NCI-H2196 treated with DMSO at 0.1 percent for 48 hours (cell line): ENCODE measurements around the gene CEP350.
"Not testable (repeated sequence)": the region's sequence is repeated elsewhere in the genome, so short reads cannot be mapped to it uniquely, and the experiment has no call there.

Source experiments
- DNase-seq: peaks from one replicate; lab custom pipeline; 2025; ENCODE audit not compliant: unreplicated experiment; lab: John Stamatoyannopoulos, UW

The CEP350 gene

GRCh38 chr1:179984942-179985341 is 30.3 kb downstream of the CEP350 start:
- no peak for DNase-seq

- no peak for DNase-seq
Measured at GRCh38 chr1:179990847-179991246, 36.2 kb downstream of the CEP350 start.

DNA sequence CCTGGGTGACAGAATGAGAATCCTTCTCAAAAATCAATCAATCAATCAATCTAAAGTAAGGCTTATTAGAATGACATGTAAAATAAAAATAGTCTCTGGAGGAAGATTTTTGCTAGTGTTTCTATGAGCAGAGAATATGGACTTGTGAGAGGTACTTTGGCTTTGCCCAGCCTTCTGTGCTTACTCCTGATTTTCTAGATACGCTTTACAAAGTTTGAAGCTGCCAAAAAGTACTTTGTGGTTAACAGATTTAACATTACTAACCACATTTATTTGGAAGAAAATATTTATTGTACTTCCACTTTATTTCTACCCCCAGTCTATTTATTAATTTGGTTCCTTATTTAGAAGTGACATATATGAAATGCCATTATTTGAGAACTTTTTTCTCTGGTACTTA is 41.0 kb downstream of the CEP350 start:
- DNase-seq: no peak

- DNase-seq: no peak
Measured at GRCh38 chr1:179996099-179996498, 41.5 kb downstream of the CEP350 start.

DNA sequence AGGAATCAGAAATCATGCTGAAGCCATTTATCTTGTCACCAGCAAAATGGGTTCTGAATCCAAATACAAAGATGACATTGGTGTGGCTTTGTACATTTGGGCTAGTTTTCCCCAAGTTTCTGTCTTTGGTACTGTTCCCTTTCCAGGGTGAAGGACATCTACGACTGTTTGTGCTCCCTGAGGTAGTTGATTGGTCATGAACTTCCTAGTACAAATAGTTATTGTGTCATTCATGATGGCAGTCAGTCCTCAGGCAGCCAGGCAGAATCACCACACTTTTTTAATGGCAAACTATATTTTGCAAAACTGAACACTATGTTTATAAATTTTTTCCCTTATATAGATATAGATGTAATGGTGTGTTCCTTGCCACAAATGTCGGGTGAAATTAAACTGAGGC is 46.0 kb downstream of the CEP350 start:
- DNase-seq: no peak

GRCh38 chr1:180002437-180002836 is 47.8 kb downstream of the CEP350 start:
- no peak for DNase-seq

DNA sequence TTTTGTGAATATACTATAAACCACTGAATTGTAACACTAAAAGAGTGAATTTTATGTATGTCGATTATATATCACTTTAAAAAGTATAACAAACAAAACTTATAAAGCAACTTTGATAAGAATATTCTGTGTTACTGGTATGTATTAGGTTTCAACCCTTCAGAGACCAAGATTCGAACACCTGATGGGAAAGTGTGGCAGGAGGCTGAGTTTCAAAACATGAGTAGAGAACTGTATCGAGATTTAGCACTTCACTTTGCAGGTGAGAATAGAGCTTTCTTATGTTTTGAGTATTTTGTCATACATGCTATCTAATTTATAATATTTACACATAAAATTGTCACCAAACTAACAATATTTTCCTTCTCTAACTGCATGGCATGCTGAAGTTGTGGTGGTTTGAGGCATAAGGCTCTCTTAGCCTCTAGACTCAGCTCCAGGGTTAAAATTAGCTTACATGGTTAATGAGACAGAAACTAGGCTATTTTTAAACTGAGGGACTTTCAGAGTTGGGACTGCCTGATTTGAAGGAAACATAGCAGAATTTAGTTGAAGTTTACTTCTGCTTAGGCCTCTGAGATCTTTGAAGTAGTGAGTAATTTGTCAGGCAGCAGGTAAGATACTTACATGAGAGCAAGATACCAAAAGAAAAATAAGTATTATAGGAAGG is 48.6 kb downstream of the CEP350 start:
- DNase-seq: no peak

GRCh38 chr1:180006762-180007161 is 52.2 kb downstream of the CEP350 start:
- not testable (repeated sequence) for DNase-seq

GRCh38 chr1:180020017-180020416 is 65.4 kb downstream of the CEP350 start:
- no peak for DNase-seq

DNA sequence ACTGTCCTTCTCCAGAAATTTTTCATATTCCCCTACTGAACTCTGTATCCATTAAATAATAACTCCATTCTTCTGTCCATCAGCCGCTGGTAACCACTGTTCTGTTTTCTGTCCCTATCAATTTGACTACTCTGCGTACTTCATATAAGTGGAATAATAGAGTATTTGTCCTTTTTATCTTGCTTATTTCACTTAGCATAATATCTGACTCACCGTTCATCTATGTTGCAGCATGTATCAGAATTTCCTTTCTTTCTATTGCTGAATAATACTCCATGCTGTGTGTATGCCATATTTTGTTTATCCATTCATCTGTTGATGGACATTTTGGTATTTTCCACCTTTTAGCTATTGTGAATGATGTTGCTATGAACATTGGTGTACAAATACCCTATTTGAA is 71.9 kb downstream of the CEP350 start:
- DNase-seq: no peak

DNA sequence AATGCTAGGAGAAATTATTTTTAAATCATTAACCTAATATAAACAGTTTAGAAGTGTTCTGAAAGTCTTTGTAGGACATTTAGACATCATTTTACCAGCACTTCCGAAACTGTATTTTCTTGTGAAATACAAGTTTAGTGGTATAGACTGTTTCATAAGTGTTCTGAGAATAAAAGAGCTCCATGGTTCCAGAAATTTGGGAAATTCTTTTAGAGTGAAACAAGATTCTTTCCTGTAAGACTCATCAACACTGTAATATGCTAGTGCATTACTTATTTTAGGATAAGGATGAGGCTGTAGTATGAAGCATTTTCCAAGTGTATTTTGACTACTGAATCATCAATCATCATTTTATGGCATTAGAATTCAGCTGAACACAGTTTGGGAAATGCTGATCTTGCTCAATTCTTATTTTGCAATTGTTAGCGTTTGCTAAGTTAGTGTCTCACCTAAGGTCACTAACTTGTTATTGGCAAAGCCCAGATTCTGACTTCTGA is 73.4 kb downstream of the CEP350 start:
- DNase-seq: no peak

DNA sequence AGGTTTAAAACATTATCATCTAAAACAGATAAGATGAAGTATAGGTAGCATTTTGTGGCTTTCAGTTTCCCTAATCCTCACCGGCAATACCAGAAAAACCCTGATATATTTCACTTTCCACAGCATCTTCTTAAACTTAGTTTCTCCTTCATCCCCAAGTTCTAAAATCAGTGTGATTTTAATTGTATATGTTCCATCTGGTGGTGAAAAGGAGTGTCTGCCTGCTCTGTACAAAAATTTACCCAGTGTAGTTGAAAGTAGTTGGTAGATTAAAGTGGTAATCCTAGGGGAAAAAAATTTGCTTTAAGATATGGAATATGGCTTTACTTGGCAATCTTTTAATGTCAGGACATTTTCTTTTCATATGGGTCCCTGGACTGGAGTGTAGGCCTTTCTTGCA is 74.3 kb downstream of the CEP350 start:
- no peak for DNase-seq

GRCh38 chr1:180029524-180030135 is 75.0 kb downstream of the CEP350 start:
- DNase-seq: no peak

- DNase-seq: no peak
Measured at GRCh38 chr1:180031664-180032063, 77.1 kb downstream of the CEP350 start.

- DNase-seq: no peak
Measured at GRCh38 chr1:180033390-180033789, 78.8 kb downstream of the CEP350 start.

DNA sequence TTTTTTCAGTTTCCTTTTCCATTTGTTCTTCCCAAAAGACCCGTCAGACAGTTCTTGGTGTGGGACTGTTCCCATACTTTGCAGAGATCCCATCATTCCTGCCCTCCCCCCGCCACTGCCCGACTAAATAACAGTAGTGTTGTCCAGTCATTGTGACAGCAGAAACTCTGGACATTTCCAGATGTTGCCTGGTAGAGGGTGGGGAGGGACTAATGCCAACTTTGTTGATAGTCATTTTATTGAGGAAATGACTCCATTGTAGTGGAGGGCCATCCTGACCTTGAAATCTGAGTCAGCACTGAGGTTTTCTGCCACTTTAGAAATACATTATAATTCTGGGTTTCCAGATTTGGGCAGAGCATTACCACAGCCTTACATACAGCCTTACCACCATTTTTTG is 85.4 kb downstream of the CEP350 start:
- no peak for DNase-seq

DNA sequence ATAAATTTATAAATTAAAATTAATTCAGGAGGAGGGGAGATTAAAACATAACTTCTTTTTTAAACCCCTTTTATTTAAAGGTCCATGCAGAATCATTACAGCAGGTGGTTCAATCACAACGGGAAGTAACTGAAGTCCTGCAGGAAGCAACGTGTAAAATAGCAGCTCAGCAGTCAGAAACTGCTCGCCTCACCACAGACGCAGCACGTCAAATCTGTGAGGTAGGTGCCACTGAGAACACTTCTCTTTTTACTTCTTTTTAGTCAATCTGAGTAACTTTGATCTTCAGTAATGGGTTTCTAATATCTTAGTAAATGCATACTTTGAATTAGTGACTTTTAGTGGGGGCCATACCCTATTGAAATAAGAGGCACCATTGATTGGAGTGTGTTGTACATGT is 87.0 kb downstream of the CEP350 start:
- no peak for DNase-seq

GRCh38 chr1:180042988-180043622 is 88.5 kb downstream of the CEP350 start:
- no peak for DNase-seq

GRCh38 chr1:180043785-180044184 is 89.2 kb downstream of the CEP350 start:
- DNase-seq: no peak

- DNase-seq: no peak
Measured at GRCh38 chr1:180046674-180047073, 92.1 kb downstream of the CEP350 start.

GRCh38 chr1:180053594-180054567 is 99.3 kb downstream of the CEP350 start:
- DNase-seq: no peak
